PC-3 (cell line): ENCODE data around the gene MED12L. TPM values are rescaled to one million over a fixed set of nuclear protein-coding genes. Genes with fewer than 3 reads are reported as not detected.
"Not testable (repeated sequence)": the region's sequence is repeated elsewhere in the genome, so short reads cannot be mapped to it uniquely, and the experiment has no call there.

ENCODE experiments used
- ATAC-seq: fragments of 200-7000 bp; cut with Tn5 transposase; 2 replicates; pipeline ENCODE4 v1.9.1; 2020; ENCODE audit warnings: mild to moderate bottlenecking, moderate library complexity
- BruUV-seq: library from RNA; stranded (reverse); fragments of 400-500 nt; replicated peaks from 2 replicates; lab custom pipeline; 2021; lab: Mats Ljungman, UMichigan
- CTCF ChIA-PET: fragments of 300-600 bp; sonication (Branson Sonifier 250); formaldehyde crosslinking; loops from one replicate; lab custom pipeline; 2022; ENCODE audit warnings: antibody characterized with exemption; lab: Charles Lee
- POLR2A ChIA-PET: fragments of 300-600 bp; sonication (Branson Sonifier 250); formaldehyde crosslinking; loops from one replicate; lab custom pipeline; 2022; ENCODE audit warnings: antibody characterized with exemption; ENCODE audit not compliant: unreplicated experiment; lab: Charles Lee
- DNase-seq: peaks from one replicate; pipeline ENCODE4 v3.0.0-alpha.2; 2015
- H2AFZ ChIP-seq: fragments of 300-600 bp; sonication (generic); 2 replicates; pipeline ENCODE4 v1.6.0; 2016; ENCODE audit warnings: antibody characterized with exemption, low read length
- H3F3A ChIP-seq: fragments of 300-600 bp; sonication (generic); one replicate; pipeline ENCODE4 v1.6.0; 2017; ENCODE audit warnings: antibody characterized with exemption, low read length, control low read depth, mild to moderate bottlenecking; ENCODE audit not compliant: unreplicated experiment
- H3K27ac ChIP-seq: fragments of 300-600 bp; sonication (generic); 2 replicates; pipeline ENCODE4 v1.5.1; 2016; ENCODE audit warnings: mild to moderate bottlenecking, low read length
- H3K27me3 ChIP-seq: fragments of 300-600 bp; sonication (generic); 2 replicates; pipeline ENCODE4 v1.6.1; 2016; ENCODE audit warnings: low read length, mixed read lengths
- H3K36me3 ChIP-seq: fragments of 300-600 bp; sonication (generic); 2 replicates; pipeline ENCODE4 v1.6.1; 2016; ENCODE audit warnings: low read depth, mixed run types, low read length, mixed read lengths
- H3K4me1 ChIP-seq: fragments of 300-600 bp; sonication (generic); 2 replicates; pipeline ENCODE4 v1.5.1; 2016; ENCODE audit warnings: low read length; ENCODE audit not compliant: insufficient read depth
- H3K4me2 ChIP-seq: fragments of 300-600 bp; sonication (generic); 2 replicates; pipeline ENCODE4 v1.6.0; 2016; ENCODE audit warnings: low read length
- H3K4me3 ChIP-seq: fragments of 300-600 bp; sonication (generic); 2 replicates; pipeline ENCODE4 v1.5.1; 2016; ENCODE audit warnings: mild to moderate bottlenecking, low read length, mixed read lengths
- H3K79me2 ChIP-seq: fragments of 300-600 bp; sonication (generic); 2 replicates; pipeline ENCODE4 v1.6.1; 2017; ENCODE audit warnings: low read length, mixed read lengths
- H3K9ac ChIP-seq: fragments of 300-600 bp; sonication (generic); 2 replicates; pipeline ENCODE4 v1.6.0; 2016; ENCODE audit warnings: mild to moderate bottlenecking, low read length
- H3K9me2 ChIP-seq: fragments of 300-600 bp; sonication (generic); replicated peaks from 2 replicates; pipeline ENCODE4 v1.6.1; 2016; ENCODE audit warnings: mixed run types, low read length, mixed read lengths
- H3K9me3 ChIP-seq: fragments of 300-600 bp; sonication (generic); 2 replicates; pipeline ENCODE4 v1.6.1; 2016; ENCODE audit warnings: low read length, mixed read lengths
- H4K20me1 ChIP-seq: fragments of 300-600 bp; sonication (generic); 2 replicates; pipeline ENCODE4 v1.6.1; 2016; ENCODE audit warnings: low read length, mixed read lengths
- CTCF ChIP-seq: fragments of 300-600 bp; sonication (generic); conservative IDR thresholded peaks from 2 replicates; pipeline ENCODE4 v1.5.1; 2017; ENCODE audit warnings: antibody characterized with exemption, low read depth, mild to moderate bottlenecking, low read length
- EZH2 ChIP-seq: fragments of 300-600 bp; sonication (generic); IDR thresholded peaks from one replicate; pipeline ENCODE4 v1.6.1; 2017; ENCODE audit warnings: antibody characterized with exemption, mild to moderate bottlenecking, low read length; ENCODE audit not compliant: unreplicated experiment
- EZH2phosphoT487 ChIP-seq: fragments of 300-600 bp; sonication (generic); IDR thresholded peaks from 2 replicates; pipeline ENCODE4 v1.6.1; 2018; ENCODE audit warnings: mild to moderate bottlenecking, antibody characterized with exemption, low read length, borderline replicate concordance
- intact Hi-C: fragments of 100-400 bp; cut with micrococcal nuclease; formaldehyde crosslinking; loops from 2 replicates; pipeline ENCODE4 v1.9.0; 2023
- total RNA-seq: library from RNA; depleted of rRNA; stranded (reverse); fragments of >200 nt; gene quantifications from 2 replicates; pipeline ENCODE4 v1.2.3, GENCODE V29; 2014

Gene MED12L
- total RNA-seq, 1 experiment from 2014 or later: 0.55 TPM

- Histone ChIP-seq H3K79me2 (no peaks in the 10 kb centered on the region), H3K9me3 (no peaks in the 10 kb centered on the region), H3K4me2 (no peak overlapping the region), H3K4me1 (no peaks in the 10 kb centered on the region), H3K36me3 (no peaks in the 10 kb centered on the region), H2AFZ (no peak overlapping the region), H3K9me2 (no peaks in the 10 kb centered on the region), H3K27ac (no peak overlapping the region), H3F3A (no peaks in the 10 kb centered on the region), H3K4me3 (no peak overlapping the region), H3K9ac (no peak overlapping the region), H3K27me3 (peaks cover 31% of the 10 kb centered on the region), H4K20me1 (no peaks in the 10 kb centered on the region)
- ChIA-PET CTCF (no interaction called here), POLR2A (no interaction called here)
- no TSS peak for BruUV-seq
- ATAC-seq: no peak
- no peak for DNase-seq
- intact Hi-C loops: no loop called here
- TF ChIP-seq EZH2 (no peak), EZH2phosphoT487 (no peak), CTCF (no peak)
Measured at GRCh38 chr3:151062611-151063010, 22.9 kb upstream of the MED12L start.

DNA sequence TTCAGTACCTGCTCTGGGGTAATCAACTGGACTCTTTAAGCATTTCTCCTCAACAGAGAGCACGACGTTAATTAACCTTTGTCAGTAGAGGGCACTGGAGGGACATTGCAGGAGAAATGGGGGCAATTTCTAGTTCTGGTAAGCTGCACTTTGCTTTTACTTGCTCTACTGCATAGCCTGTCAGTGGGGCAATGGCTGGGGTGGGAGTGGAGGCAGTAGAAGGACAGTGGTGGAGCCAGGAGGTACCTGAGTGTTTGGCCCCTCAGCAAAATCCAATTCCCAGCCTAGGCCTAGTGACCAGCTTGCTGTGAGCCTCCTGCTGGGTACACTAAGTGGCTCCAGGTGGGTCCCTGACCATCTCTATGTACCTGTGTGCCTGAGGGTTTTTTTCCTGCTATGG lies 18.3 kb upstream of the MED12L start:
- H2AFZ ChIP-seq: no peak overlapping the region
- intact Hi-C loops: loop anchor here (1.0 kb wide), 1 partner anchor 79 kb away; no protein-coding TSS in a partner anchor
- no peaks in the 10 kb centered on the region for H4K20me1 ChIP-seq
- no peaks in the 10 kb centered on the region for H3K9me2 ChIP-seq
- no peaks in the 10 kb centered on the region for H3K9me3 ChIP-seq
- no peak overlapping the region for H3K4me2 ChIP-seq
- H3K27me3 ChIP-seq: peaks cover 9% of the 10 kb centered on the region; the same call in 1 of the 2 replicates
- DNase-seq: peak; percentile 38
- no peaks in the 10 kb centered on the region for H3F3A ChIP-seq
- no TSS peak for BruUV-seq
- H3K27ac ChIP-seq: no peak overlapping the region
- CTCF ChIA-PET: no interaction called here
- no peaks in the 10 kb centered on the region for H3K79me2 ChIP-seq
- H3K9ac ChIP-seq: no peak overlapping the region
- H3K4me3 ChIP-seq: no peak overlapping the region
- H3K36me3 ChIP-seq: no peaks in the 10 kb centered on the region
- POLR2A ChIA-PET: no interaction called here
- no peak; the same call in 1 of the 2 replicates for ATAC-seq
- H3K4me1 ChIP-seq: no peaks in the 10 kb centered on the region
- TF ChIP-seq CTCF: peak; percentile 58
- no peak for TF ChIP-seq EZH2
- no peak for TF ChIP-seq EZH2phosphoT487

- H3K4me3 ChIP-seq, H3K27ac ChIP-seq, ATAC-seq, H4K20me1 ChIP-seq, H3F3A ChIP-seq, H3K9me3 ChIP-seq, BruUV-seq, H3K36me3 ChIP-seq, CTCF ChIA-PET, H3K9ac ChIP-seq, H3K4me1 ChIP-seq, intact Hi-C loops, POLR2A ChIA-PET, H3K79me2 ChIP-seq, H2AFZ ChIP-seq, H3K4me2 ChIP-seq, DNase-seq, H3K9me2 ChIP-seq: not testable (repeated sequence)
- H3K27me3 ChIP-seq: peaks cover 17% of the 10 kb centered on the region; the same call in 1 of the 2 replicates
Measured at GRCh38 chr3:151072842-151073241, 12.6 kb upstream of the MED12L start.
